Erythroblast (primary cell): ENCODE data around the gene KLK13.

Experiments
- GATA1 ChIP-seq: IDR thresholded peaks from 2 replicates; pipeline ENCODE4 v1.6.1; 2011; ENCODE audit warnings: low read depth, mild to moderate bottlenecking, control low read depth, low read length, moderate library complexity
- POLR2A ChIP-seq: IDR thresholded peaks from 2 replicates; pipeline ENCODE4 v1.6.1; 2011; ENCODE audit warnings: mild to moderate bottlenecking, low read length

DNA sequence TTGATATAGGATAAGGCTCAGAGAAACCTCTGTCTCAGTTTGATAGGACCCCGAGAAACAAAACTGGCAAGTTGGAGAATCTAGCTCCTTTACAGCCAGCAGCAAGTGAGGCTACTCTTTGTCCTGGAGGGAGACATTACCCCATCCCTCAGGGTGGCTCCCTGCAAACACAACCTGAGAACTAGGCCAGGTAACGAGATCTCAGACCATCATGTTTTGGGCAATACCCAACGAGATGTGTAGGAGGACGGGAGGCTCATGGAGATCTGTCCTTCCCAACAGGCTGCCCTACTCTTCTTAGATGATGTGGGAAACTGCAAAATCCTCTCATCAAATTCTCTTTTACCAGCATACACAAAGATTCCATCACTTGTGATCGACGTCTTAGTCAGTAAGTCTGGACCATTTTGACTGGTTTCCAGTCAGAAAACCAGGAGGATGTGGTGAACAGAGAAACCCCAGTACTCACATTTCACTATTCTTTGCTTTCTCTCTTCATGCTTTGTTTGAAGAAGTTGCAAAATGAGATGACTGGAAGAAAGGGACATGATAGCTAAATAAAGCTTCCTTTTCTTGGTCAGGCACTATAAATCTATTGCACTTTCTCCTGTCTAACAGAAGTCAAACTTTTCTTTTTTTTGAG is 49.3 kb upstream of the KLK13 start:
- no peak for TF ChIP-seq POLR2A
- TF ChIP-seq GATA1 = no peak
